ENCODE results near the gene DIAPH2. TPM values are rescaled to one million over a fixed set of nuclear protein-coding genes. Genes with fewer than 3 reads are reported as not detected.

The DIAPH2 gene
- total and polyA plus RNA-seq, 9 of the 15 experiments (the other 6 are each of a cell fraction or from before 2014, with no cell fraction given), result 0.01 to 0.18 (median 0.07) TPM; not detected in 1

- no peak overlapping the region for H2AFZ ChIP-seq (ENCODE audit: low read depth, low read length)
- WGBS (ENCODE audit: insufficient coverage, low coverage, missing lambda C conversion rate), result 0% methylated on average over 1 of the region's 1 CpG
- H3K79me2 ChIP-seq (ENCODE audit: control insufficient read depth, insufficient read depth, low read length), result no peaks in the 10 kb centered on the region
- H3K9me3 ChIP-seq (replicated peaks; ENCODE audit: control insufficient read depth, insufficient read depth, low read depth, low read length), result no peaks in the 10 kb centered on the region
- H3K36me3 ChIP-seq (ENCODE audit: control insufficient read depth, insufficient read depth, low read length), result no peaks in the 10 kb centered on the region
- ATAC-seq (no peak), DNase-seq (ENCODE audit: extremely low read depth in 1 of 4, low spot score in 3 of 4) (no peak), FAIRE-seq (no peak)
- no peak overlapping the region for H3K27ac ChIP-seq (ENCODE audit: extremely low read depth, low read depth, low read length)
- no peaks in the 10 kb centered on the region for H3K9me1 ChIP-seq (ENCODE audit: control insufficient read depth, insufficient read depth, low read length)
- H3K4me3 ChIP-seq, result no peak overlapping the region
- BruUV-seq (replicated peaks), result no TSS peak
- no peaks in the 10 kb centered on the region for H4K20me1 ChIP-seq (replicated peaks; ENCODE audit: control insufficient read depth, insufficient read depth, low read length)
- intact Hi-C loops (cut with micrococcal nuclease) (no loop called here), in situ Hi-C loops (cut with MboI) (no loop called here)
- no peaks in the 10 kb centered on the region for H3K4me1 ChIP-seq (replicated peaks in 1 of 2; ENCODE audit: control insufficient read depth in 2 of 2, insufficient read depth in 2 of 2, low read length in 2 of 2)
- TF ChIP-seq L3MBTL2 (IDR thresholded peaks at IDR 0.05), result no peak
- TF ChIP-seq HSF4 (CRISPR knock-in tag; IDR thresholded peaks at IDR 0.05; ENCODE audit: borderline replicate concordance), result no peak
- TF ChIP-seq ZNF175 (CRISPR knock-in tag; IDR thresholded peaks at IDR 0.05; ENCODE audit: low read depth), result no peak
- TF ChIP-seq ZBTB26 (CRISPR knock-in tag; IDR thresholded peaks at IDR 0.05), result no peak
- TF ChIP-seq ETV5 (CRISPR knock-in tag; IDR thresholded peaks at IDR 0.05; ENCODE audit: low read depth), result no peak
- no peak for TF ChIP-seq ZNF518B (CRISPR knock-in tag; IDR thresholded peaks at IDR 0.05)
- no peak for TF ChIP-seq ZBTB34 (CRISPR knock-in tag; IDR thresholded peaks at IDR 0.05)
- TF ChIP-seq GTF2B (IDR thresholded peaks at IDR 0.05; ENCODE audit: extremely low read depth, insufficient read length), result no peak
- TF ChIP-seq STAT6 (CRISPR knock-in tag; IDR thresholded peaks at IDR 0.05), result no peak
- H3K27me3 ChIP-seq (ENCODE audit: control insufficient read depth in 2 of 2, insufficient read depth in 2 of 2, low read length in 2 of 2), result no peaks in the 10 kb centered on the region
- H3K9ac ChIP-seq (ENCODE audit: insufficient read depth in 1 of 2, low read depth in 2 of 2, low read length in 2 of 2), result no peak overlapping the region
- no peak overlapping the region for H3K4me2 ChIP-seq (ENCODE audit: insufficient read depth, low read length)
- POLR2A ChIA-PET, result no interaction called here
- CTCF ChIA-PET (ENCODE audit: low intra/inter-chr PET ratio), result no interaction called here
Observed at GRCh38 chrX:96729053-96729452, 44.4 kb downstream of the DIAPH2 start.
